Measurements from ENCODE around the gene LAMB1. TPM values are rescaled to one million over a fixed set of nuclear protein-coding genes. Genes with fewer than 3 reads are reported as not detected.

The LAMB1 gene
- total RNA-seq, 4 donors from 2014 or later, result 22.5 to 101 (median 32.5) TPM

GRCh38 chr7:108007261-108007660, 4.3 kb upstream of the LAMB1 start:
- no peak for DNase-seq
- Histone ChIP-seq H3K4me1 (peaks cover 3 to 34% (median 14%) of the 10 kb centered on the region in 3 donors), H3K9me3 (no peaks in the 10 kb centered on the region), H3K27ac (no peak overlapping the region), H3K27me3 (peaks cover 0 to 23% (median 0%) of the 10 kb centered on the region in 4 donors), H3K36me3 (no peaks in the 10 kb centered on the region), H3K4me3 (no peak overlapping the region)
- intact Hi-C loops (cut with DNase I), result no loop called here
- TF ChIP-seq POLR2A (IDR thresholded peaks at IDR 0.05) (no peak), CTCF (IDR thresholded peaks at IDR 0.05) (no peak)
- WGBS, 2 donors, result 71 to 81% methylated on average over 3 of the region's 3 CpGs

DNA sequence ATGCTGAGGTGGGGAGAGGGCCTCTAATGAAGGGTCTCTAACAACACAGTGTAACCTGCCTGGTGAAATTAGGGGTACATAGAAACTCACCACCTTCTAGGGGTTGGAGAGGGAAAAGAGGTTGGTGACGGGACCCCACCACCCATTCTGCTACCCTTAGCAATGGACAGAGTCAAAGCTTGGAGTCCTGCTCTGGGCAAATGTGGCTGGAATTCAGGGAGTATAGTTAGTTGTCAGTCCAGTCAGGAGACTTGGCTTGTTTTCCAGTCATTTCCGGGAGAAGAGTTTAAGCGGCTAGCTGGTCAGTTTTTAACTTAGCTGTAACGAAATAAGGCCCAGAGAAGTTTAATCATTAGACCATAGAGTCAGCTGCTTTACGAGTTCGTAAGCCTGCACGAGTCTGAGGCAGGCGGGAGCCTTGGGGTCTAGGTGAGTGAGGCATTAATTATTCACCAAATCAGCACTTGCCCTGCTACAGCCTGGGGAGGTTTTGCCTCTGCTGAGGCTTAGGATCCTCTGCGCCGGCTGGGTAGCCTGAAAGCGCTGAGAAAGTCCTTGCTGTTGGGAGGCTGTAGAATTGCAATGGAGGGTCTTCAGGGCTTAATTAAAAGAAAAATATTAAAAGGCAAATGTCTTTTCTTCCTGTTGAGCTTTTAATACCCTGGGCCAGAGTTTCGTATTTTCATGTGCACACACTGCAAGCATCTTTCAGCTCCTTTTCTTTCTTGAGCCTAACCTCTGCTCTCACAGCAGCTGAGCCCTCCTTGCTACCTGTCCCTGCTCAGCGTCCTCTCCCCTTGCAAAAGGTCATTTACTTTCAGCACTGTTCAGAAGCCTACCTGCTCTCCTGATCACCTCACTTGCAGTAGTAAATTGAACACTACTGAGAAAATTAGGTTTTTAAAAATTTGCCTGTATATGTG, 1.5 kb upstream of the LAMB1 start:
- intact Hi-C loops (cut with DNase I), result no loop called here
- WGBS, 2 donors, result 43 to 58% methylated on average over 13 of the region's 13 CpGs
- TF ChIP-seq POLR2A (IDR thresholded peaks at IDR 0.05) (no peak), CTCF (IDR thresholded peaks at IDR 0.05) (no peak)
- H3K27ac ChIP-seq, result peak overlapping the region in 3 of 4 donors; percentile 81 to 89 (median 87)
- no peaks in the 10 kb centered on the region for H3K9me3 ChIP-seq
- DNase-seq, result no peak
- no peak overlapping the region for H3K4me3 ChIP-seq
- H3K27me3 ChIP-seq, result peaks cover 0 to 36% (median 0%) of the 10 kb centered on the region in 4 donors
- H3K36me3 ChIP-seq, result no peaks in the 10 kb centered on the region
- H3K4me1 ChIP-seq, result peaks cover 3 to 51% (median 30%) of the 10 kb centered on the region in 3 donors

- no peak for TF ChIP-seq CTCF (IDR thresholded peaks at IDR 0.05)
- no peak for TF ChIP-seq POLR2A (IDR thresholded peaks at IDR 0.05)
- DNase-seq, result no peak
- no peaks in the 10 kb centered on the region for H3K9me3 ChIP-seq
- WGBS, 2 donors, result 48 to 51% methylated on average over 11 to 15 of the region's 15 CpGs
- intact Hi-C loops (cut with DNase I), result no loop called here
- H3K36me3 ChIP-seq, result no peaks in the 10 kb centered on the region
- H3K4me1 ChIP-seq, result peaks cover 3 to 59% (median 35%) of the 10 kb centered on the region in 3 donors
- peak overlapping the region; percentile 46 to 79 (median 70) for H3K4me3 ChIP-seq
- peaks cover 0 to 36% (median 0%) of the 10 kb centered on the region in 4 donors for H3K27me3 ChIP-seq
- H3K27ac ChIP-seq, result peak overlapping the region; percentile 68 to 89 (median 84)
These were observed 606 bp upstream of the LAMB1 start for GRCh38 chr7:108003599-108003935.

DNA sequence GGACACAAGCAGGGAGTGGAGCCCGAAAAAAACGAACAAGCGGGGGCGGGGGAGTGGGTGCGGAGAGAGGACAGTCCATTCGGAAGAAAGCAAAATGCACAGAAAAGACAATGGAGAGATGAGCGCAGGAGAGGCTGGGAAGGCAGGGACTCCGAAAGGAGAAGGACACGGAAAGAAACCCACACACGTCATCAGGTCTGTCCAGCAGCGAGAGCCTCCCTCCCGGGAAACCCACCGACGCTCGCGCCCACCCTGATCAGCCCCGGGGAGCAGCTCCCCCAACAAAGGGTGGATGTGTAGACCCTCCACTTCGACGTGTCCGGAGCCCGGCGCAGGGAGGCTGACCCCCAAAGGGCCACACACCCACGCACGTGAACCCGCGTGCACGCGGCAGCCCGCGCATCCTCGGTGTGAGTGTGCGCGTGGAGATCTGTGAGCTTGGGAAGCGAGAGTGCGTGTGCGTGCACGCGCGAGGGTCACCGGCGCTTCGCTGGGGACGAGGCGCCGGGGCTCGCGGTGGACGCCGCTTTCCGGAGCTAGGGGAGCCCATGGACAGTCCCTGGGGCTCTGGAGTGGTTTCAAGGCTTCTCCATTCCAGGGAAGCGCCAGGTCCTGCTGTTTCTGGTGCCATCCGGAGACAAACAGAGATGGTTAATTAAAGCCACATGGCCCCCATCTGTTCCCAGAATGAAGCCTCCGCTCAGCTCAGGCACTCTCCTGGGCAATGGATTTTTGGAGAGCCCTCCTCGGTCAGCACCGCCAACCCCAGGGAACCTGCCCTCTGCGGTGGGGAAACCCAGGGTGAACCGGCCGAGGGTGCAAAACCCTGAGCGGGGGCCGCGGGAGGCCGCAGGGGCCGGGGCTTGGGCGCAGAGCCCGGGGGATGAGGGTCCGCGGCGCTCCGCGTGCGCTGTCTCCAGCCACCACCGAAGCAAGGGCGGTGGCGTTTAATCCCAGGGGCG, 916 bp downstream of the LAMB1 start:
- TF ChIP-seq CTCF (IDR thresholded peaks at IDR 0.05), result no peak
- TF ChIP-seq POLR2A (IDR thresholded peaks at IDR 0.05), result no peak
- intact Hi-C loops (cut with DNase I), result no loop called here
- WGBS, 2 donors, result 4 to 8% methylated on average over 8 to 16 of the region's 75 CpGs
- Histone ChIP-seq H3K9me3 (no peaks in the 10 kb centered on the region), H3K36me3 (peaks cover 0 to 1% (median 0%) of the 10 kb centered on the region in 3 donors), H3K4me3 (peak overlapping the region; percentile 46 to 79 (median 70)), H3K27ac (peak overlapping the region; percentile 68 to 89 (median 84)), H3K4me1 (peaks cover 3 to 75% (median 42%) of the 10 kb centered on the region in 3 donors), H3K27me3 (peaks cover 0 to 36% (median 0%) of the 10 kb centered on the region in 4 donors)
- DNase-seq, result no peak

All from esophagus squamous epithelium (tissue), 5 donors.